Ecto neural progenitor cell (in vitro differentiated cells): ENCODE results near the gene CWC15.
A peak's percentile ranks its signal among the peaks of the same experiment; 100 is the strongest.
"Not testable (repeated sequence)": the region's sequence is repeated elsewhere in the genome, so short reads cannot be mapped to it uniquely, and the experiment has no call there.

Source experiments
- DNase-seq: peaks from one replicate; pipeline ENCODE4 v3.0.0-alpha.2; 2018; ENCODE audit warnings: low spot score

The CWC15 gene

GRCh38 chr11:94954753-94955152 is 18.6 kb downstream of the CWC15 start:
- DNase-seq, result no peak

- DNase-seq, result no peak
Measured at GRCh38 chr11:94948070-94948617, 25.2 kb downstream of the CWC15 start.

GRCh38 chr11:94946812-94947211 is 26.5 kb downstream of the CWC15 start:
- no peak for DNase-seq

GRCh38 chr11:94941131-94941530 is 32.2 kb downstream of the CWC15 start:
- DNase-seq, result no peak

- DNase-seq, result no peak
Measured at GRCh38 chr11:94939346-94939745, 34.0 kb downstream of the CWC15 start.

GRCh38 chr11:94938095-94939055 is 35.0 kb downstream of the CWC15 start:
- DNase-seq, result no peak

- DNase-seq, result no peak
Measured at GRCh38 chr11:94934846-94935245, 38.5 kb downstream of the CWC15 start.

GRCh38 chr11:94934362-94934761 is 39.0 kb downstream of the CWC15 start:
- DNase-seq, result no peak

- DNase-seq, result no peak
Measured at GRCh38 chr11:94933223-94934130, 39.9 kb downstream of the CWC15 start.

GRCh38 chr11:94932503-94932902 is 40.9 kb downstream of the CWC15 start:
- DNase-seq, result no peak

- DNase-seq, result not testable (repeated sequence)
Measured at GRCh38 chr11:94932072-94932471, 41.3 kb downstream of the CWC15 start.

- no peak for DNase-seq
Measured at GRCh38 chr11:94928117-94928990, 45.0 kb downstream of the CWC15 start.

- DNase-seq, result peak; percentile 74
Measured at GRCh38 chr11:94926698-94927237, 46.6 kb downstream of the CWC15 start.

- DNase-seq, result no peak
Measured at GRCh38 chr11:94926271-94926625, 47.1 kb downstream of the CWC15 start.

GRCh38 chr11:94925422-94926270 is 47.7 kb downstream of the CWC15 start:
- DNase-seq, result no peak

GRCh38 chr11:94924612-94925011 is 48.7 kb downstream of the CWC15 start:
- no peak for DNase-seq

- DNase-seq, result no peak
Measured at GRCh38 chr11:94924171-94924572, 49.2 kb downstream of the CWC15 start.

GRCh38 chr11:94923004-94923334 is 50.4 kb downstream of the CWC15 start:
- no peak for DNase-seq

- DNase-seq, result no peak
Measured at GRCh38 chr11:94922321-94923003, 50.9 kb downstream of the CWC15 start.

GRCh38 chr11:94920311-94920710 is 53.0 kb downstream of the CWC15 start:
- no peak for DNase-seq
